Suprapubic skin (tissue), 3 donors: ENCODE results near the gene SPECC1.

ENCODE experiments used
- POLR2AphosphoS5 ChIP-seq, 3 donors: sonication (generic); formaldehyde crosslinking; IDR thresholded peaks; one replicate each; pipeline ENCODE4 v1.6.1; 2017; ENCODE audit warnings: antibody characterized with exemption in 3 of 3
- TF ChIP-seq, protein P1 (sequence below), 2 donors: fragments of 200-600 bp in 1 of 2; fragments of 450-650 bp in 1 of 2; sonication (generic) in 1 of 2; IDR thresholded peaks; one replicate each; pipeline ENCODE4 v1.5.1; 2016 to 2019; ENCODE audit warnings: antibody characterized with exemption in 2 of 2, mild to moderate bottlenecking in 1 of 2, moderate library complexity in 1 of 2

DNA sequence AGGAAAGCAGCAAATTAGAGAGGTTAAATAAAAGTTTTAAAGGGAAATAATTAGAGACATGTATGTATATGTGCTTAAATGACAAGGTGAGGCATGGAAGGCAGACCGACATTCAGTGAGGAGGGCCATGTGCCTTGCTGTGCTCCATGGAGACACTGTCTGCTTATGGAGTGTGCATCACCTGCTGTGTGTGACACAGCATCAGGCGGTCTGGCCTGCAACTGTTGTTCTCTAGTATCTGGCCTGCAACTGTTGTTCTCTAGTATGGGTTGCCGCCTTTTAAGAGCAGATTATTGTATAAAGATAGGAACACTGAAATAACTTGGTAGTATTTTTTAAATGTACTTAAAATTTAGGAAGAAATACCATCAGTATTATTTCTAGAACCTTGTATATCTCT, 233.1 kb downstream of the SPECC1 start:
- TF ChIP-seq POLR2AphosphoS5 (IDR thresholded peaks at IDR 0.05): no peak
- TF ChIP-seq, protein P1, sequence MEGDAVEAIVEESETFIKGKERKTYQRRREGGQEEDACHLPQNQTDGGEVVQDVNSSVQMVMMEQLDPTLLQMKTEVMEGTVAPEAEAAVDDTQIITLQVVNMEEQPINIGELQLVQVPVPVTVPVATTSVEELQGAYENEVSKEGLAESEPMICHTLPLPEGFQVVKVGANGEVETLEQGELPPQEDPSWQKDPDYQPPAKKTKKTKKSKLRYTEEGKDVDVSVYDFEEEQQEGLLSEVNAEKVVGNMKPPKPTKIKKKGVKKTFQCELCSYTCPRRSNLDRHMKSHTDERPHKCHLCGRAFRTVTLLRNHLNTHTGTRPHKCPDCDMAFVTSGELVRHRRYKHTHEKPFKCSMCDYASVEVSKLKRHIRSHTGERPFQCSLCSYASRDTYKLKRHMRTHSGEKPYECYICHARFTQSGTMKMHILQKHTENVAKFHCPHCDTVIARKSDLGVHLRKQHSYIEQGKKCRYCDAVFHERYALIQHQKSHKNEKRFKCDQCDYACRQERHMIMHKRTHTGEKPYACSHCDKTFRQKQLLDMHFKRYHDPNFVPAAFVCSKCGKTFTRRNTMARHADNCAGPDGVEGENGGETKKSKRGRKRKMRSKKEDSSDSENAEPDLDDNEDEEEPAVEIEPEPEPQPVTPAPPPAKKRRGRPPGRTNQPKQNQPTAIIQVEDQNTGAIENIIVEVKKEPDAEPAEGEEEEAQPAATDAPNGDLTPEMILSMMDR (IDR thresholded peaks at IDR 0.05): no peak
